HG03060 (cell line): ENCODE measurements around the gene CH25H.
A peak's percentile ranks its signal among the peaks of the same experiment; 100 is the strongest.
"Not testable (repeated sequence)": the region's sequence is repeated elsewhere in the genome, so short reads cannot be mapped to it uniquely, and the experiment has no call there.

Experiments
- ATAC-seq: cut with Tn5 transposase; IDR thresholded peaks from one replicate; pipeline ENCODE4 v1.9.1; 2021; ENCODE audit warnings: low read depth, moderate number of reproducible peaks; ENCODE audit not compliant: unreplicated experiment

CH25H gene, protein sequence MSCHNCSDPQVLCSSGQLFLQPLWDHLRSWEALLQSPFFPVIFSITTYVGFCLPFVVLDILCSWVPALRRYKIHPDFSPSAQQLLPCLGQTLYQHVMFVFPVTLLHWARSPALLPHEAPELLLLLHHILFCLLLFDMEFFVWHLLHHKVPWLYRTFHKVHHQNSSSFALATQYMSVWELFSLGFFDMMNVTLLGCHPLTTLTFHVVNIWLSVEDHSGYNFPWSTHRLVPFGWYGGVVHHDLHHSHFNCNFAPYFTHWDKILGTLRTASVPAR

GRCh38 chr10:89207181-89207800, at the start of gene CH25H:
Gene CH25H (minus strand): TSS chr10:89207317. CDS start chr10:89207292, 25 bp downstream.
- ATAC-seq, result no peak

DNA sequence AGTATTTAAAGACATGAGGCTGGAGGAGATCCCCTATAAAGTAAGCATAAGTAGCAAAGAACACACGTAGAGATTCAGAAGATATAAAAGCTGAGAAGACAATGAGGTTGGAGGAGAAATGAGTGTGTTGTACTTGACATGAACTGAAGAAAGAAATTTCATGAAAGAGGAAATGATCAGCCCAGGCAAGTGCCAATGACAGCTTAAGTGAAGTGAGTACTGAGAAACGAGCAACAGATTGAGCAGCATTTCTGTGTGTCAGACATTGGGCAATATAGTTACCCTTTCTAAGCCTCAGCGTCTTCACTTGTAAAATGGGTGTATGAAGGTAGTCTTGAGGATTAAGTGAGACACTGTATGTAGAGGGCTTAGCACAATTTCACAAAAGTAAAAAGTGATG, 49.2 kb upstream of the CH25H start:
- ATAC-seq, result no peak

DNA sequence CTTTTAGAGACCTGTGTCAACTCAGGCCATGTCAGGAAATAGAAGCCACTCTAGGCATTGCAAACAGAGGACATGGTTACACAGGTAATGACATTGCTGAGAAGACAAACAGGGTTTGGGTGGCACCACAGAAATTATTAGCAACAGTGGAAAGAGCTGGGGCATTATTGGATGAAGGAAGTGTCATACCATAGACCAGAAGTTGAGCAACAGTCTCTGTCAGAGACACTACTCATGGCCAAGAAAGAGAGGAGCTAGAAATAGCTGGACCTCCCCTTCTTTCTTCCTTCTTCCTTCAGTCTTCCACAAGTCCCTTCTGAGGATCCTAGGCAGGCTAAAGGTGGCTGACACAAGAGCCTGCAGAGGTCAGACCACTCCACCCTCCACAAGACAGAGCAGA, 48.7 kb upstream of the CH25H start:
- ATAC-seq, result no peak

DNA sequence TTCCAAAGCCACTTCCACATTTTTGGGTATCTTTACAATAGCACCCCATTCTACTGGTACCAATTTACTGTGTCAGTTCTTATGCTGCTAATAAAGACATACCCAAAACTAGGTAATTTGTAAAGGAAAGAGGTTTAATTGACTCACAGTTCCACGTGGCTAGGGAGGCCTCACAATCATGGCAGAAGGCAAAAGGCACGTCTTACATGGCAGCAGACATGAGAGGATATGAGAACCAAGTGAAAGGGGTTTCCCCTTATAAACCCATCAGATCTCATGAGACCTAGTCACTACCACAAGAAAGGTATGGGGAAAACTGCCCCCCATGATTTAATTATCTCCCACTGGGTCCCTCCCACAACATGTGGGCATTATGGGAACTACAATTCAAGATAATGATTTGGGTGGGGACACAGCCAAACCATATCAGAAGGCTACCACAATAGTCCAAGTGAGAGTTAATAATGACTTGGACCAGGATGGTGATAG, 48.0 kb upstream of the CH25H start:
- not testable (repeated sequence) for ATAC-seq

DNA sequence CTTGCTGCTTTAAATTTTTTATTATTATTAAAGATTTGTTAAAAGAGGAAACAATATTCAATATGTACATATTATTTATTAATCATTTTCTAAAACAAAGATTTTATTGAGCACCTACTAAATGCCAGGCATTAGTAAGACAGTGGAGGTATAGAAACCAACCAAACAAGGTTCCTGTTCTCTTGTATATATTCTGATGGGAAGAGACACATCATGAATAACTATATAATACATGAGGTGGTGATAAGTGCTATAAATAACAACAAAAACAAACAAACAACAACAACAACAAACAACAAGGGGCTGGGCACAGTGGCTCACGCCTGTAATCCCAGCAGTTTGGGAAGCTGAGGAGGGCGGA, 45.1 kb upstream of the CH25H start:
- no peak for ATAC-seq

GRCh38 chr10:89251409-89252224, 44.5 kb upstream of the CH25H start, which contains the start of gene LIPA:
Gene LIPA (minus strand): TSS chr10:89251775. CDS start chr10:89247648, 4,127 bp downstream.
- peak; percentile 93 for ATAC-seq

GRCh38 chr10:89250865-89251408, 43.8 kb upstream of the CH25H start:
- ATAC-seq, result no peak

DNA sequence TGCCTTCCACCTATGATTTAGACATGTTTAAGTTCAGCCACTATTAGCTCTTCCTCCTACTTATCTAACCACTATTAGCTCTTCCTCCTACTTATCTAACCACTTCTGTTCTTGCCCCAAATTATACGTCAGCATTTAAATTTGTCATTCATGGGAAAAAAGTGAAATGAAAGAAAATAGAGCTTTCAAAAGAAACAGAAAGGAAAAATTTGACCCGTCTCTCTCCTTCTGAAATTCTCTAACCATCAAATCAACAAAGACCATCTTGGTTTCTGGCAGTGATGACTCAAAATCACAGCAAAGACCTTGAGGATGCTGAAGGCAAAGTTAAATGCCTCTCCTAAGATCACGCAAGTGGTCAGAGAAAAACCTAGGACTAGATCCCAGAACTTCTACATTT, 41.9 kb upstream of the CH25H start:
- ATAC-seq, result no peak

DNA sequence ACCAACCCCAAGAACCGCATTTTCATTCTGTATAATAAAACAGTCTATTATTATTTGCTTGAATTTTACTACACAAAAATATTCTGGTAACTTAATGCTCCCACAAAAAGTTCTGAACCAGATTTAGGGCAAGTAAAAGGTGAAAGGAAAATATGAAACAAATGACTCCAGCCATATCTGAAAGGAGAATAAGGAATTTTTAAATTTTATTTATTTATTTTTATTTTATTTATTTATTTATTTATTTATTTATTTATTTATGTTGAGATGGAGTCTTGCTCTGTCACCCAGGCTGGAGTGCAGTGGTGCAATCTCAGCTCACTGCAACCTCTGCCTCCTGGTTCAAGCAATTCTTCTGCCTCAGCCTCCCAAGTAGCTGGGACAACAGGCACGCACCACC, 40.5 kb upstream of the CH25H start:
- not testable (repeated sequence) for ATAC-seq

- ATAC-seq, result peak; percentile 40
Observed at GRCh38 chr10:89245802-89246201, 38.7 kb upstream of the CH25H start.

GRCh38 chr10:89242840-89243568, 35.9 kb upstream of the CH25H start:
- ATAC-seq, result no peak

DNA sequence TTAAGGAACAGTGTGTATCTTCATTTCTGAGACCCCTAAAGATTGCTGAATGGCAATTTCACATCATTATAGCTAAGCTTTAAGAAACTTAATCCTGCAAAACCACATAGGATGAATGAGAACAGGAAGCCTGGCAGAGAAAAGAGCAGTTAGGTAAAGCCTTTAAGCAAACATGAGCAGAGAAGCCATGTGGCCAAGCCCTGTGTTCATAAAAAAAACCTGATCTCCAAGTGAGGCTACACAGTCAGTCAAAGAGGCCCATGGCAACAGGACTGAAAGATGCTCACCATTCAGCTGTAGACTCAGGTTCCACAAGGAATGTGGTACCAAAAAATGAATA, 35.2 kb upstream of the CH25H start:
- no peak for ATAC-seq

- ATAC-seq, result no peak
Observed at GRCh38 chr10:89241486-89242344, 34.6 kb upstream of the CH25H start.

DNA sequence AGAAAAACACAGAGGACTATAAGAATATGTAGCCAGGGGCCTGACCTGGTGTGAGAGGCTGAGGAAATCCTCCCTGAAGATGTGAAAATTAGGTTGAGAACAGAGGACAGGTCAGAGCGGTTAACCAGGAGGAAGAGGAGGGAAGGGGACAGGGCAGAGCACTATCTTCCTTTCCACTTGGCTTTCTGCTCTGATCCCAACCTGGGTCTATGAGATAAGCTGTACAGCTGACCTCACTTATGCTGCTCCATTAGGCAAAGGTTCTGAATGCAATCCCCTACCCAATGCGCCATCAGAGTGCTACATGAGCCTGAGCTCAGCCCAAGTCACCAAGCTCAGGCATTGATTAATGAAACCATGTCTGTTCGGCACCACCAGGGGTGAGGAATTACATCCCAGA, 33.9 kb upstream of the CH25H start:
- no peak for ATAC-seq

- ATAC-seq, result no peak
Observed at GRCh38 chr10:89240519-89240918, 33.4 kb upstream of the CH25H start.

- no peak for ATAC-seq
Observed at GRCh38 chr10:89238956-89239644, 32.0 kb upstream of the CH25H start.

- ATAC-seq, result no peak
Observed at GRCh38 chr10:89237849-89238248, 30.7 kb upstream of the CH25H start.

GRCh38 chr10:89236226-89236797, 29.2 kb upstream of the CH25H start:
- no peak for ATAC-seq
